NCI-H524 treated with DMSO at 0.1 percent for 48 hours (cell line): Measurements from ENCODE around the gene LEMD1.
A peak's percentile ranks its signal among the peaks of the same experiment; 100 is the strongest.

Experiments
- DNase-seq: peaks from one replicate; lab custom pipeline; 2025; lab: John Stamatoyannopoulos, UW

The LEMD1 gene

GRCh38 chr1:205421798-205422197, at the start of gene LEMD1:
Gene LEMD1 (minus strand): TSS chr1:205422056. CDS start chr1:205420536, 1,520 bp downstream.
- DNase-seq: peak; percentile 84

- DNase-seq: no peak
Observed at GRCh38 chr1:205470131-205470530, 48.3 kb upstream of the LEMD1 start.

GRCh38 chr1:205466595-205467220, 44.9 kb upstream of the LEMD1 start:
- no peak for DNase-seq

GRCh38 chr1:205465392-205465791, 43.5 kb upstream of the LEMD1 start:
- no peak for DNase-seq

- no peak for DNase-seq
Observed at GRCh38 chr1:205458777-205459566, 37.1 kb upstream of the LEMD1 start.

DNA sequence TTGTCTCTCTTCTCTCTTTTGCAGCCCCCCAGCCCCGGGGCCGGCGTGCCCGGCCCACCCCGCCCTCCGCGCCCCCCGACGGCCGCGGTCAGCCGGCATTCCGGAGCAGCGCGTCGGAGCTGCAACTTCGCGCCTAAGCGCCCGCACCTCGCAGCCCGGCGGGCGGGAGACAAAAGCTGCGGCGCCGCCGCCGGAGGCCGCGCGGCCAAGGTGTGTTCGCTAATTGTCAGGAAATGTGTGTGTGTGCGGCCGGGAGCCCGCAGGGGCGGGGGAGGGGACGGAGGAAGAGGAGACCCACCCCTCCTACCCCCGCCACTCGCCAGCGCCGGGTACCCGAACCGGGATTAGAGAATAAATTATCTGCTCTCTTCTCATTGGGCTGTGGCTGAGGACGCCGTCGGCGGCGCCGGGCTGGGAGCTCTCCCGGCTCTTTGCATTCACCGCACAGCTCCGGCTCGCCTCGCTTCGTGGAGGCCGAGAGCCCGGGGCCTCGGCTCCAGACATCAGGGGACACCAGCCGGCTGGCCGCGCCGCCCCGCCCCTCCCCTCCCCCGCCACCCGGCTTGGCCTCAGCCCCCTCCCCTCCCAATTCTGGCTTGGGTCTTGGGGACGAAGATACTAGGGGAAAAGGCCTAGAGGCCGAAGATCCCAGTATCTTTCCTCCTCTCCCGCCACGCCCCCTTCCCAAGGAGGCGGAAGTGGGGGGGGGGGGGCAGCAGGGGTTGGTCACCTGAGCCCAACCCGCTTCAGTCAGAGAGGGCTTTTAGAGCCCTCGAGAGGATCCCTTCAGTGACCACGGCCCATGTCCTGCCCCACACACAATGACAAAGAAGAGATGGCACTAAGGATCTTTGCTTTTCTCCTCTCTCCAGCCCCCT, 35.3 kb upstream of the LEMD1 start:
- DNase-seq: no peak

GRCh38 chr1:205456383-205456867, 34.6 kb upstream of the LEMD1 start:
- no peak for DNase-seq

DNA sequence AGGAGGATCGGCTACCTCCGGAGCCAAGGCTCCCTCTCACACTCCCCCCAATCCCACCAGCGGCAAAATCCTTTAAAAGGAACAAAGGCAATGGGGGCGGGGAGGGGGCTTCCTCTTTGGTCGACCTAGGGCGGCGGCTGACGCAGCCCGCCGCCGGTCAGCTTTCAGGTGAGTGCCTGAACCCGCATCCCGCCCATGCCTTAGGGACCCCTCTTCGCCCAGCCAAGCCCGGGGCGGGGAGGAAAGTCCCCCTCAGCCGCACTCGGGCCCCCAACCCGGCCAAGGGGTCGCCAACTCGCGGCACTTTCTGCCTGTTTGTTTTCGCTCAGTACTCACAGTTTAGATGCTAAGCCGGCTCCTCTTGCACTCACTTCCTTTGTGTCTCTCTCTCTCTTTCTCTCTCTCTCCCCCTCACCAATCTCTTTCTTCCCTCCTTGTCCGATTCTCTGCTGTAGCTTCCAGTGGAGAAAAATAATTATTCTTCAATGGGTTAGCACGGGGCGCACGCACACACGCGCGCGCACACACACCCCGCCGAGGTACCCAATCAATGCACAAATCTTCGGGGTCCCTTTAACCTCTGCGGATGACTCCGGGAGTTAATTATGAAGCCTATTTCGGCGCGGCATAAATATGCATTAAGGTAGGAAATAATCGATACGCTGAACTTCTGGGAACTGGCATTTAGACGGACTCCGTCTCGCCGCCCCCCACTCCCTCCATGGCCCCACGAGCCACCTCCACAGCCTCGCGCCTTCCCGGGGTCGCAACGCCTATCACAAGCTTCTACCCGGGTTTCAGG, 33.9 kb upstream of the LEMD1 start, which contains the start of gene BLACAT1:
Gene BLACAT1 (minus strand): TSS at position 465 of the 802 bp plus-strand sequence.
- DNase-seq: no peak

- no peak for DNase-seq
Observed at GRCh38 chr1:205454903-205455335, 33.1 kb upstream of the LEMD1 start.

DNA sequence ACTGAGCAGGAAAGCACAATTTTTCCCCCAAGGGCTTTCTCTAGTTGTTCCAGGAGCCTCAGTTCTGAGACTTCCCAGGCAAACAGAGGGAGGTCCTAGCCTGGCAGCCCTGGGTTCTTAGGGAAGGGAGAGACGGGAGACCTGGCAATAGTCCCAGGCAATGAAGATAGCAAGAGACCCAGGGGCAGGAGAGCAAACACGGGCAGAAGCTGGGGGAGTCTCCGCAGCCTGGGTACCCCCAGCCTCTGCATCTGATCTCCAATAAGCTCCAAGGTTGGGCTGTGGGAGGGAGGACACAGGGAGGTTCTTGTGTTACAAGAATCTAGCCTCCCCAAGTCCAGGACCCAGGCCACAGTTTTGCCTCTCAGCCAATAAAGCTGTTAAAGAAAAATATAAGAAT, 31.6 kb upstream of the LEMD1 start:
- DNase-seq: no peak

GRCh38 chr1:205452933-205453332, 31.1 kb upstream of the LEMD1 start:
- DNase-seq: no peak

DNA sequence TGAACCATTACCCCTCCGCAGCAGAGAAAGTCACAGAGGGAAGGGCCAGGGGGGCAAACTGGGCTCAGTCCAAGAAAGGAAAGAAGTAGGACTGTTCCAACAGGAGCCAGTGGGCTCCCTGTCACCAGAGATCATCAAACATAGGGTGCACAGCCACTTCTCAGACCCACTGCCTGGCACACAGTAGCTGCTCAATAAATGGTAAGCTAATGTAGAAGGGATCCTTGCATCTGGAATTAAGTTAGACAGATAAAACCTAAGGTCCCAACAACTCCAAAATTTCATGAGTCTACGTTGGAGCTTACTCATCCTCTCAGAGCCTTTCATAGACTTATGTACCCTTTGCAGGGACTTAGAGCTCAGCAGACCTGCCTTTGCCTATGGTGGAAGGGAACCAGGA, 30.5 kb upstream of the LEMD1 start:
- DNase-seq: no peak

DNA sequence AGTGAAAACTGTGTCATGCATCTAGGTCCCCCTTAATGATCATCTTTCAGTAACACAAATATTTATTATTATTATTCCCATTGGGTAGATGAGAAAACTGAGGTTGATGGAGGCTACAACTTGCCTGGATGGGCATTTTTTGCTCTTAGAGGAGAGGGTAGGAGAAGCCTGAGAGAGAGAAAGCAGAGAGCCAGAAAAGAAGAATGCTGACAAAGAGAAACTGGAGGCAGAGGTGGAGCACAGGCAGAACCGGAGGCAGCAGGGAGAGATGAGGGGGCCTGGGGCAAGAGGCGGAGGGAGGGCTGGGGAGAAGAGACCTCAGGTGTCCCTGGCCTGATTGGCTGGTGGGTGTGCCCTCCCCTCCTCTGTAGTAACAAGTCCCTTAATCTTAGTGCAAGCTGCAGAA, 29.9 kb upstream of the LEMD1 start:
- DNase-seq: no peak

DNA sequence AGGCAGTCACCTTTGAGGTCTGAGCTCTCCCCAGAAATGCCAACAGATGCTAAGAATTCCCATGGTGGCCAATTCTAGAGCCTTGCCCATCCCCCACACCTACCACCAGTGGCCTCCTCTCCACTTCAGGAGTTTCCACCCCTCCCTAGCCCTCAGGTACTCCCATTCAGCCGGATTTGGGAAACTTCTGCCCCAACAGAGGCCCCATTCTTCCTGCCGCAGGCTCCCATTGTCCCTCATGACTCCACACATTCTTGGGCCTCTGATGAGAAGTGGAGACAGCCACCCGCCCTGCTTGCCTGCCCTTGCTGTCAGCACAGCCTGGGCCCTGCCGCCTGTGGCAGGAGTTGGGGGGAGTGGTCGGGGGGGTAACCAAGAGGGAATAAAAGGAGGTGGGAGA, 29.3 kb upstream of the LEMD1 start:
- DNase-seq: no peak

DNA sequence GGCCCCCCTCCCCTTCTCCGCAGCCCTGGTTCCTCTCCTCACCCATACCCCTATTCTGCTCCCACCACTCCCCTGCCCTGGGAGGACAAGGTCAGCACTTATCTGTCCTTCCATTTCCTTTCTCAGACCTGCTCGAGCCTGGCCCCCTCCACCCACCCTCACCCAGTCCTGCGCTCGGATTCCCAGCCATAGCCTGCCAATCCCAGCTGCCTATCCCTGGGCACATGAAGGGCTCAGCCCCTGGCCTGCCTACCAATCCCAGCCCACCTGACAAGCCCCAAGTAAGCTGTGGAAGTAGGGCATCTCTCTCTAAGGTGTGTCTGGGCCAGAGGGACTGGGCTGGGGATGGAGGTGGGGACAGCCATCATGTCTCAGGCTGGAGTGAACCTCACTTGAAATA, 28.6 kb upstream of the LEMD1 start:
- DNase-seq: no peak

DNA sequence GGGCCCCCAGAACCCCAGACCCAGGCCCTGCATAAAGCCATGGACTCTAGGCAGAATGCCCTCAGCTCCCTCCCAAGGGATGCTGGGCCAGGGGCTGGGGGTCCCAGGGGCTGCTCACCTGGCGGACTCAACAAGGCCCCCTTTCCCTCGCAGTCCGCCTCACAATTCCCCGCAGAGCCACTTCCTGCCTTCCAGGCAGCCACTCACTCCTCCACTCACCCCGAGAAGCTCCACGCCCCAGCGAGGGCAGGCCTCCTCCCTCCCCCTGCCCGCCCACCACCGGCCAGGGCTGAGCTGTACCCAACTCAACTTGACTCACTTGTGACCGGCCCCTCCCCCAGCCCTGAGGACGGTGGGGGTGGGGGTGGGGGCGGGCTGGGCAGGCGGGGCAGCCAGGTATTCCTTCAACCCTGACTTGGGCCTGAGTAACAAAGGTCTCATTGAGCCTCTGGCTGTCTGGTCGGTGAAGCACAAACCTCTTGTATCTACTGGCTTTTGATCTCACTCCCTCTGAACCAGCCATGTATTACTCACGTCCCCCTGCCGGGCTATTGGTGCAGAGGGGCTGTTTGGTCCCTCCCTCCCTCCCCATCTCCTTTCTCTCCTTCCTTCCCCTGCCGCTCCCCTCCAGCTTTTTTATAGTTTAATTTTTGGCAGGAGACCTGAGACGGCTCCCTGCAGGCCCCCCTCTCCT, 28.0 kb upstream of the LEMD1 start:
- DNase-seq: no peak

GRCh38 chr1:205449254-205449749, 27.4 kb upstream of the LEMD1 start:
- DNase-seq: no peak

- DNase-seq: no peak
Observed at GRCh38 chr1:205448540-205449253, 26.8 kb upstream of the LEMD1 start.

DNA sequence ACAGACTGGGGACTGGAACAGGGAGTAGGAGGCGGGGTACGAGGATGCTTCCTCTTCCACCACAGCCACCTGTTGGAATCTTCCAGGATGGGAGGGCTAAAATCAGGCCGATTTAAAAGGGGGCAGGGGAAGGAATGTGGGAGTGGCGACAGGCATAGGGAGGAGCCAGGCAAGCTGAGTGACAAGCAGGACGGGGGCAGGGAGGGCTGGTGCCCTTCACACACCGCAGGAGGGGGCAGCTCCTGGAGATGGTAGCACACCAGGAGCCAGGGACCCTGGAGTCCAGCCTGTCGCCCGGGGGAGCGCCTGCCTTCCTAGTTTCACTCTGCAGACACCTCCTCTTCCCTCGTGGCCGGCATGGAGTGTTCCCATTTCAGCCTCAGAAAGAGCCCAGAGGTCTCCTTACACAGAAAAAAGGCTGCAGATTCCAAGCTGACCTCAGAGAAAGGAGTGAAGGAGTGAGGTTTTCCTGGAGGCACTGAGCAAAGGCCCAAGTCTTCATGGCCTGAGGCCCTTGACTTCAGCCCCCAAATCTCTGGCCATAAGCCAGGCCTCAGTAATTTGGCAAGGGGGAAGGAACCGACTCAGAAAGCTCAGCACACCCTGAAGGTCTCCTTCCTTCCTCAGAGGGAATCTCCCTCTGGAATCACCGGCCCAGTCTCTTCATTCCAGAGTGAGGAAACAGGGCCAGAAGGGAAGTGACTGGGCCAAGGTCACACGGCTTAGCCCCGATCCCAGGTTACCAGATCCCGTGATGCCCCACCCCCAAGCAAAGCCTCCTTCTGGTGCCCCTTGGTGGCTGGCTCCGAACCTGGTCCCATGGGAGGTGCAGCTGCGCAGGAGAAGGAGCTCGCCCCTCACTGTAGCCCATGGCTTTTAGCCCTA, 25.8 kb upstream of the LEMD1 start:
- no peak for DNase-seq
